DOHH2 (cell line): ENCODE results near the gene SMARCA2.

ENCODE experiments used
- EZH2phosphoT487 ChIP-seq: fragments of 200-600 bp; sonication (generic); IDR thresholded peaks from 2 replicates; pipeline ENCODE4 v1.6.1; 2017; ENCODE audit warnings: borderline replicate concordance, mild to moderate bottlenecking, antibody characterized with exemption, low read length, moderate library complexity, mixed read lengths
- TF ChIP-seq, protein P1 (sequence below): fragments of 200-600 bp; sonication (generic); IDR thresholded peaks from one replicate; pipeline ENCODE4 v1.5.1; 2014; ENCODE audit warnings: antibody characterized with exemption, mild to moderate bottlenecking, low read depth, low read length; ENCODE audit not compliant: poor library complexity, severe bottlenecking

DNA sequence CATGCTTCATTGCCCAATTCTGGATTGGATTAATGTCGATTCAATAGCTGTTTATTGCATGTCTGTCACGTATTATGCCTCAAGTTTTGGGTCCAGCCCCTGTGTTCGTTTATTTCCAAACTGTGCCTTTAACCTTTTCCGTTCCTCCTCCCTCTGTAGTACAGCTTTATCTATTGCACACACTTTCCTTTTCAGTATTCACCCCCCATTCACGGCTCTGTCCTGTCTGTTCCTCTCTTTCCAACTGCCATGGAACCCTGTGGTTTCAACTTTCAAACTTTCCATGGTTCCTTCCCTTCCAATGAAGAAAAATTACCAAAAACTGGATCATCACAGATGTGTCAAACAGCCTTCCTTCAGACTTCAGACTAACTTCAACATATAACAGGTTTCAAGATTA is 17.1 kb downstream of the SMARCA2 start:
- TF ChIP-seq, protein P1, sequence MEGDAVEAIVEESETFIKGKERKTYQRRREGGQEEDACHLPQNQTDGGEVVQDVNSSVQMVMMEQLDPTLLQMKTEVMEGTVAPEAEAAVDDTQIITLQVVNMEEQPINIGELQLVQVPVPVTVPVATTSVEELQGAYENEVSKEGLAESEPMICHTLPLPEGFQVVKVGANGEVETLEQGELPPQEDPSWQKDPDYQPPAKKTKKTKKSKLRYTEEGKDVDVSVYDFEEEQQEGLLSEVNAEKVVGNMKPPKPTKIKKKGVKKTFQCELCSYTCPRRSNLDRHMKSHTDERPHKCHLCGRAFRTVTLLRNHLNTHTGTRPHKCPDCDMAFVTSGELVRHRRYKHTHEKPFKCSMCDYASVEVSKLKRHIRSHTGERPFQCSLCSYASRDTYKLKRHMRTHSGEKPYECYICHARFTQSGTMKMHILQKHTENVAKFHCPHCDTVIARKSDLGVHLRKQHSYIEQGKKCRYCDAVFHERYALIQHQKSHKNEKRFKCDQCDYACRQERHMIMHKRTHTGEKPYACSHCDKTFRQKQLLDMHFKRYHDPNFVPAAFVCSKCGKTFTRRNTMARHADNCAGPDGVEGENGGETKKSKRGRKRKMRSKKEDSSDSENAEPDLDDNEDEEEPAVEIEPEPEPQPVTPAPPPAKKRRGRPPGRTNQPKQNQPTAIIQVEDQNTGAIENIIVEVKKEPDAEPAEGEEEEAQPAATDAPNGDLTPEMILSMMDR = no peak
- TF ChIP-seq EZH2phosphoT487 = no peak
